A549 (cell line): Measurements from ENCODE around the gene DENND10.

Experiments used
- CHD2 ChIP-seq: fragments of 150-350 bp; IDR thresholded peaks from 2 replicates; pipeline ENCODE4 v1.6.1; 2014; ENCODE audit warnings: low read length; ENCODE audit not compliant: partially characterized antibody
- CTCF ChIP-seq: fragments of >200 bp; sonication (Bioruptor Twin); formaldehyde crosslinking; IDR thresholded peaks from 3 replicates; pipeline ENCODE4 v1.5.1; 2016
- JUN ChIP-seq, 2 experiments: fragments of >200 bp; sonication (Bioruptor Twin); formaldehyde crosslinking; IDR thresholded peaks; 2 replicates in 1 of 2; 3 replicates in 1 of 2; pipeline ENCODE4 v1.6.1; 2016 to 2017
- MAX ChIP-seq: IDR thresholded peaks from 2 replicates; pipeline ENCODE4 v1.6.1; 2012
- REST ChIP-seq: fragments of 200-600 bp; sonication (generic); IDR thresholded peaks from 2 replicates; pipeline ENCODE4 v1.6.1; 2016; ENCODE audit warnings: antibody characterized with exemption, mild to moderate bottlenecking, moderate library complexity

- TF ChIP-seq CHD2 (no peak), CTCF (no peak), MAX (no peak), REST (no peak), JUN (IDR thresholded peaks at IDR 0.05) (no peak; a peak in 1 of 5 replicates)
These were observed 62.7 kb downstream of the DENND10 start for GRCh38 chr10:119166564-119166963.
